Tibial artery (tissue), 4 donors: ENCODE results near the gene CD27.

ENCODE experiments used
- DNase-seq, 2 donors: peaks; one replicate each; pipeline ENCODE4 v3.0.0-alpha.2; 2019
- H3K27ac ChIP-seq, 2 donors: fragments of 200-600 bp; sonication (generic) in 1 of 2; 1 replicate in 1 of 2; 2 replicates in 1 of 2; pipeline ENCODE4 v1.5.1; 2018 to 2019; ENCODE audit warnings: mild to moderate bottlenecking in 1 of 2
- H3K27me3 ChIP-seq, 2 donors: fragments of 200-600 bp; sonication (generic) in 1 of 2; one replicate each; pipeline versions ENCODE4 v1.5.1 to v1.6.0; 2016 to 2019
- H3K36me3 ChIP-seq, 3 donors: fragments of 200-600 bp; sonication (generic) in 2 of 3; one replicate each; pipeline ENCODE4 v1.5.1; 2016 to 2019; ENCODE audit warnings: mild to moderate bottlenecking in 2 of 3
- H3K4me1 ChIP-seq, 4 donors: fragments of 200-600 bp; sonication (generic) in 2 of 4; 1 replicate in 3 of 4; 2 replicates in 1 of 4; pipeline ENCODE4 v1.5.1; 2016 to 2019
- H3K4me3 ChIP-seq, 2 donors: fragments of 200-600 bp; sonication (generic) in 1 of 2; 1 replicate in 1 of 2; 2 replicates in 1 of 2; pipeline ENCODE4 v1.5.1; 2018 to 2019; ENCODE audit warnings: mild to moderate bottlenecking in 2 of 2
- H3K9me3 ChIP-seq, 3 donors: fragments of 200-600 bp; sonication (generic) in 1 of 3; one replicate each; pipeline ENCODE4 v1.5.1; 2016 to 2019
- intact Hi-C: fragments of 100-400 bp; cut with DNase I; formaldehyde crosslinking; loops from one replicate; pipeline ENCODE4 v1.15.0; 2023; ENCODE audit warnings: low total_unique reads
- TF ChIP-seq, protein P1 (sequence below), 2 experiments: fragments of 200-600 bp in 1 of 2; fragments of 450-650 bp in 1 of 2; IDR thresholded peaks; one replicate each; pipeline ENCODE4 v1.5.1; 2017 to 2019; ENCODE audit warnings: antibody characterized with exemption in 2 of 2, mild to moderate bottlenecking in 1 of 2, moderate library complexity in 1 of 2

Gene CD27

DNA sequence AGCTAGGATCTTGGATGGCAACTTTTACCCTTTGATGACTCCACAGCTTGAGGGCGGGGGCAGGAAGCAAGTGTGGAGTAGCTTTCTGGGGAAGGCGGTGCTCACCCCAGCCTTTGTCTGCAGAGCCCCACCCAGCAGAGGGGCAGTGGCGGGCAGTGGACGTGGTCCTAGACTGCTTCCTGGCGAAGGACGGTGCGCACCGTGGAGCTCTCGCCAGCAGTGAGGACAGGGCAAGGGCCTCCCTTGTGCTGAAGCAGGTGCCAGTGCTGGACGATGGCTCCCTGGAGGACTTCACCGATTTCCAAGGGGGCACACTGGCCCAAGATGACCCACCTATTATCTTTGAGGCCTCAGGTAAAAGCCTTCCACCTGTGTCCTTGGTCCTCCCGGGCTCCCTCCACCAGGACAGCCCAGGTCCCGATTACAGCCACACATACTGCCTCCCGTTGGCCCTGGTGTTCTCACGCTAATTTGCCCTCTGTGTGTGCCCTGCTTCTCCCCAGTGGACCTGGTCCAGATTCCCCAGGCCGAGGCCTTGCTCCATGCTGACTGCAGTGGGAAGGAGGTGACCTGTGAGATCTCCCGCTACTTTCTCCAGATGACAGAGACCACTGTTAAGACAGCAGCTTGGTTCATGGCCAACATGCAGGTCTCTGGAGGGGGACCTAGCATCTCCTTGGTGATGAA, 8.3 kb downstream of the CD27 start:
- no peaks in the 10 kb centered on the region for H3K9me3 ChIP-seq
- H3K4me1 ChIP-seq, result peaks cover 0 to 36% (median 30%) of the 10 kb centered on the region in 4 donors
- no peaks in the 10 kb centered on the region for H3K27me3 ChIP-seq
- TF ChIP-seq, protein P1, sequence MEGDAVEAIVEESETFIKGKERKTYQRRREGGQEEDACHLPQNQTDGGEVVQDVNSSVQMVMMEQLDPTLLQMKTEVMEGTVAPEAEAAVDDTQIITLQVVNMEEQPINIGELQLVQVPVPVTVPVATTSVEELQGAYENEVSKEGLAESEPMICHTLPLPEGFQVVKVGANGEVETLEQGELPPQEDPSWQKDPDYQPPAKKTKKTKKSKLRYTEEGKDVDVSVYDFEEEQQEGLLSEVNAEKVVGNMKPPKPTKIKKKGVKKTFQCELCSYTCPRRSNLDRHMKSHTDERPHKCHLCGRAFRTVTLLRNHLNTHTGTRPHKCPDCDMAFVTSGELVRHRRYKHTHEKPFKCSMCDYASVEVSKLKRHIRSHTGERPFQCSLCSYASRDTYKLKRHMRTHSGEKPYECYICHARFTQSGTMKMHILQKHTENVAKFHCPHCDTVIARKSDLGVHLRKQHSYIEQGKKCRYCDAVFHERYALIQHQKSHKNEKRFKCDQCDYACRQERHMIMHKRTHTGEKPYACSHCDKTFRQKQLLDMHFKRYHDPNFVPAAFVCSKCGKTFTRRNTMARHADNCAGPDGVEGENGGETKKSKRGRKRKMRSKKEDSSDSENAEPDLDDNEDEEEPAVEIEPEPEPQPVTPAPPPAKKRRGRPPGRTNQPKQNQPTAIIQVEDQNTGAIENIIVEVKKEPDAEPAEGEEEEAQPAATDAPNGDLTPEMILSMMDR (IDR thresholded peaks at IDR 0.05), result no peak
- no peak for DNase-seq
- H3K27ac ChIP-seq, result peak overlapping the region; percentile 97 to 98
- H3K4me3 ChIP-seq, result peak overlapping the region; percentile 73 to 88
- intact Hi-C loops, result no loop called here
- peaks cover 3 to 43% (median 20%) of the 10 kb centered on the region in 3 donors for H3K36me3 ChIP-seq

GRCh38 chr12:6457220-6457945, 12.6 kb downstream of the CD27 start:
- peaks cover 0 to 14% (median 12%) of the 10 kb centered on the region in 4 donors for H3K4me1 ChIP-seq
- peaks cover 31 to 84% (median 58%) of the 10 kb centered on the region in 3 donors for H3K36me3 ChIP-seq
- H3K27me3 ChIP-seq, result no peaks in the 10 kb centered on the region
- intact Hi-C loops, result no loop called here
- no peak overlapping the region for H3K4me3 ChIP-seq
- TF ChIP-seq, protein P1 (IDR thresholded peaks at IDR 0.05), result no peak
- no peak overlapping the region for H3K27ac ChIP-seq
- DNase-seq, result no peak
- H3K9me3 ChIP-seq, result no peaks in the 10 kb centered on the region

GRCh38 chr12:6458281-6459003, 13.7 kb downstream of the CD27 start:
- Histone ChIP-seq H3K27me3 (no peaks in the 10 kb centered on the region), H3K36me3 (peaks cover 41 to 91% (median 69%) of the 10 kb centered on the region in 3 donors), H3K27ac (no peak overlapping the region), H3K4me3 (no peak overlapping the region), H3K4me1 (peaks cover 0 to 3% (median under 1%) of the 10 kb centered on the region in 4 donors), H3K9me3 (no peaks in the 10 kb centered on the region)
- no peak for DNase-seq
- intact Hi-C loops, result no loop called here
- TF ChIP-seq, protein P1 (IDR thresholded peaks at IDR 0.05), result no peak

GRCh38 chr12:6459004-6459337, 14.2 kb downstream of the CD27 start:
- Histone ChIP-seq H3K27ac (no peak overlapping the region), H3K9me3 (no peaks in the 10 kb centered on the region), H3K27me3 (no peaks in the 10 kb centered on the region), H3K4me3 (no peak overlapping the region), H3K36me3 (peaks cover 46 to 93% (median 74%) of the 10 kb centered on the region in 3 donors), H3K4me1 (no peaks in the 10 kb centered on the region)
- intact Hi-C loops, result no loop called here
- TF ChIP-seq, protein P1 (IDR thresholded peaks at IDR 0.05), result no peak
- DNase-seq, result no peak

- Histone ChIP-seq H3K9me3 (no peaks in the 10 kb centered on the region), H3K36me3 (peaks cover 58 to 91% (median 88%) of the 10 kb centered on the region in 3 donors), H3K4me1 (peaks cover 0 to 4% (median 0%) of the 10 kb centered on the region in 4 donors), H3K4me3 (no peak overlapping the region), H3K27ac (no peak overlapping the region), H3K27me3 (no peaks in the 10 kb centered on the region)
- intact Hi-C loops, result no loop called here
- DNase-seq, result no peak
- TF ChIP-seq, protein P1 (IDR thresholded peaks at IDR 0.05), result no peak
These were observed 16.1 kb downstream of the CD27 start for GRCh38 chr12:6460751-6461371.
